Measurements from ENCODE around the gene SYNE1.

Gene SYNE1

GRCh38 chr6:152420696-152421095, 216.5 kb downstream of the SYNE1 start:
- DNase-seq (ENCODE audit: low read depth in 2 of 2) = no peak

GRCh38 chr6:152418551-152418950, 218.6 kb downstream of the SYNE1 start:
- no peak for DNase-seq (ENCODE audit: low read depth in 2 of 2)

- DNase-seq (ENCODE audit: low read depth in 2 of 2) = no peak
Measured at GRCh38 chr6:152416652-152417051, 220.5 kb downstream of the SYNE1 start.

GRCh38 chr6:152404936-152405595, 232.1 kb downstream of the SYNE1 start:
- DNase-seq (ENCODE audit: low read depth in 2 of 2) = no peak

- DNase-seq (ENCODE audit: low read depth in 2 of 2) = no peak
Measured at GRCh38 chr6:152404086-152404857, 232.9 kb downstream of the SYNE1 start.

- DNase-seq (ENCODE audit: low read depth in 2 of 2) = no peak
Measured at GRCh38 chr6:152402791-152403190, 234.4 kb downstream of the SYNE1 start.

GRCh38 chr6:152401978-152402377, 235.2 kb downstream of the SYNE1 start:
- no peak for DNase-seq (ENCODE audit: low read depth in 2 of 2)

- DNase-seq (ENCODE audit: low read depth in 2 of 2) = no peak
Measured at GRCh38 chr6:152399399-152399798, 237.8 kb downstream of the SYNE1 start.

GRCh38 chr6:152398993-152399392, 238.2 kb downstream of the SYNE1 start:
- DNase-seq (ENCODE audit: low read depth in 2 of 2) = no peak

GRCh38 chr6:152398316-152398715, 238.8 kb downstream of the SYNE1 start:
- no peak for DNase-seq (ENCODE audit: low read depth in 2 of 2)

GRCh38 chr6:152394303-152394702, 242.9 kb downstream of the SYNE1 start:
- no peak for DNase-seq (ENCODE audit: low read depth in 2 of 2)

GRCh38 chr6:152391179-152391880, 245.8 kb downstream of the SYNE1 start:
- no peak for DNase-seq (ENCODE audit: low read depth in 2 of 2)

GRCh38 chr6:152387091-152387490, 250.1 kb downstream of the SYNE1 start:
- no peak for DNase-seq (ENCODE audit: low read depth in 2 of 2)

GRCh38 chr6:152386131-152386530, 251.0 kb downstream of the SYNE1 start:
- DNase-seq (ENCODE audit: low read depth in 2 of 2) = no peak

GRCh38 chr6:152380993-152381898, 255.9 kb downstream of the SYNE1 start:
- no peak for DNase-seq (ENCODE audit: low read depth in 2 of 2)

- no peak for DNase-seq (ENCODE audit: low read depth in 2 of 2)
Measured at GRCh38 chr6:152380351-152380767, 256.8 kb downstream of the SYNE1 start.

GRCh38 chr6:152379423-152379822, 257.7 kb downstream of the SYNE1 start:
- no peak for DNase-seq (ENCODE audit: low read depth in 2 of 2)

GRCh38 chr6:152378169-152378568, 259.0 kb downstream of the SYNE1 start:
- DNase-seq (ENCODE audit: low read depth in 2 of 2) = no peak

- DNase-seq (ENCODE audit: low read depth in 2 of 2) = no peak
Measured at GRCh38 chr6:152375197-152375596, 262.0 kb downstream of the SYNE1 start.

GRCh38 chr6:152372945-152373344, 264.2 kb downstream of the SYNE1 start:
- DNase-seq (ENCODE audit: low read depth in 2 of 2) = no peak

GRCh38 chr6:152371775-152372174, 265.4 kb downstream of the SYNE1 start:
- no peak for DNase-seq (ENCODE audit: low read depth in 2 of 2)

All from stimulated activated CD8-positive, alpha-beta memory T cell treated with anti-CD3 and anti-CD28 coated beads, Interleukin-7, amount 100 ng/mL, for 1 hour (primary cell).